ENCODE data around the gene ADAMTSL3.

DNA sequence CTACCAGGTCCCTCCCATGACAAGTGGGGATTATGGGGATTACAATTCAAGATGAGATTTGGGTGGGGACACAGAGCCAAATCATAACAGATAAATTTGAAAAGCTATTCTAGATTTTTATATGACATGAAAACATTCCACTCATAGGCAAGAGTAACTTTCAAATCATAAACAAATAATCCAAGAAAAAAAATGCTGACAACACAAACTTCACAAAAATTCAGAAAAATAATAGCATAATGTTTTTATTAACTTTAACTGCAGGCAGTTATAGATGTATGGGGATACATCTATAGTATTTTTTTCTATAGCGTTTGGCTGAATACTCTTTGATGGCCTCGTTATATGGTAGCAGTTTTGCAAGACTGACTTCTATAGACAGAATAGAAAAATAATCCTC, 243.1 kb downstream of the ADAMTSL3 start:
- no peak for TF ChIP-seq CTCF (IDR thresholded peaks at IDR 0.05)
- no peak for TF ChIP-seq POLR2A (IDR thresholded peaks at IDR 0.05)

All from lower leg skin (tissue), 3 donors.